Ovary (tissue), 3 donors: ENCODE measurements around the gene OR1A1.

Experiments
- POLR2A ChIP-seq: fragments of 450-650 bp; IDR thresholded peaks from one replicate; pipeline ENCODE4 v1.6.1; 2017; ENCODE audit warnings: antibody characterized with exemption, mild to moderate bottlenecking, moderate library complexity
- TF ChIP-seq, protein P1 (sequence below), 3 donors: fragments of 450-650 bp in 2 of 3; fragments of 200-600 bp in 1 of 3; IDR thresholded peaks; one replicate each; pipeline versions ENCODE4 v1.5.1 to v1.8.0; 2016 to 2022; ENCODE audit warnings: antibody characterized with exemption in 3 of 3, mild to moderate bottlenecking in 1 of 3
- donor health status: DM: no; HTN: no; CAD: no.

DNA sequence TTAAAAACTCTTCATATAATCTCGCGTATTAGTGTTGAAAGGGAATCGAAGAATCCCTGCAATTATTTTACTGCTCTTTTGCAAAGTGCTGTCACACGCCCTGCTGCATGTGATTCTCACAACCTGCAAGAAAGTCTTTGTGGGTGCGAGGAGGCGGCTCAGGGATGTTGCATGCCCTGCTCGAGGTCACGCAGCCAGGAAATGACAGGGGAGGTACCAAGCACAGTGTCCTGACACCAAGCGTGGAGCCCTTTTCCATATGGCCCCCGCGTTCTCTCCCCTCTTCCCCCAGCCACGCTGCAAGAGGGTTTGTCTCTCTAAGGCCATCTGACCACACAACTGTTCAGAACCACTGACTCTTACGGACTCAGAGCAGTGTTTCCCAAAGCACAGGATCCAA, 53.1 kb downstream of the OR1A1 start:
- TF ChIP-seq POLR2A = no peak
- TF ChIP-seq, protein P1, sequence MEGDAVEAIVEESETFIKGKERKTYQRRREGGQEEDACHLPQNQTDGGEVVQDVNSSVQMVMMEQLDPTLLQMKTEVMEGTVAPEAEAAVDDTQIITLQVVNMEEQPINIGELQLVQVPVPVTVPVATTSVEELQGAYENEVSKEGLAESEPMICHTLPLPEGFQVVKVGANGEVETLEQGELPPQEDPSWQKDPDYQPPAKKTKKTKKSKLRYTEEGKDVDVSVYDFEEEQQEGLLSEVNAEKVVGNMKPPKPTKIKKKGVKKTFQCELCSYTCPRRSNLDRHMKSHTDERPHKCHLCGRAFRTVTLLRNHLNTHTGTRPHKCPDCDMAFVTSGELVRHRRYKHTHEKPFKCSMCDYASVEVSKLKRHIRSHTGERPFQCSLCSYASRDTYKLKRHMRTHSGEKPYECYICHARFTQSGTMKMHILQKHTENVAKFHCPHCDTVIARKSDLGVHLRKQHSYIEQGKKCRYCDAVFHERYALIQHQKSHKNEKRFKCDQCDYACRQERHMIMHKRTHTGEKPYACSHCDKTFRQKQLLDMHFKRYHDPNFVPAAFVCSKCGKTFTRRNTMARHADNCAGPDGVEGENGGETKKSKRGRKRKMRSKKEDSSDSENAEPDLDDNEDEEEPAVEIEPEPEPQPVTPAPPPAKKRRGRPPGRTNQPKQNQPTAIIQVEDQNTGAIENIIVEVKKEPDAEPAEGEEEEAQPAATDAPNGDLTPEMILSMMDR (IDR thresholded peaks at IDR 0.05) = no peak
